HG03135 (cell line): Measurements from ENCODE around the gene DOCK10.
A peak's percentile ranks its signal among the peaks of the same experiment; 100 is the strongest.
"Not testable (repeated sequence)": the region's sequence is repeated elsewhere in the genome, so short reads cannot be mapped to it uniquely, and the experiment has no call there.

ENCODE experiments used
- ATAC-seq: cut with Tn5 transposase; IDR thresholded peaks from one replicate; pipeline ENCODE4 v1.9.1; 2021; ENCODE audit warnings: mild to moderate bottlenecking, moderate library complexity; ENCODE audit not compliant: unreplicated experiment

DOCK10 gene

DNA sequence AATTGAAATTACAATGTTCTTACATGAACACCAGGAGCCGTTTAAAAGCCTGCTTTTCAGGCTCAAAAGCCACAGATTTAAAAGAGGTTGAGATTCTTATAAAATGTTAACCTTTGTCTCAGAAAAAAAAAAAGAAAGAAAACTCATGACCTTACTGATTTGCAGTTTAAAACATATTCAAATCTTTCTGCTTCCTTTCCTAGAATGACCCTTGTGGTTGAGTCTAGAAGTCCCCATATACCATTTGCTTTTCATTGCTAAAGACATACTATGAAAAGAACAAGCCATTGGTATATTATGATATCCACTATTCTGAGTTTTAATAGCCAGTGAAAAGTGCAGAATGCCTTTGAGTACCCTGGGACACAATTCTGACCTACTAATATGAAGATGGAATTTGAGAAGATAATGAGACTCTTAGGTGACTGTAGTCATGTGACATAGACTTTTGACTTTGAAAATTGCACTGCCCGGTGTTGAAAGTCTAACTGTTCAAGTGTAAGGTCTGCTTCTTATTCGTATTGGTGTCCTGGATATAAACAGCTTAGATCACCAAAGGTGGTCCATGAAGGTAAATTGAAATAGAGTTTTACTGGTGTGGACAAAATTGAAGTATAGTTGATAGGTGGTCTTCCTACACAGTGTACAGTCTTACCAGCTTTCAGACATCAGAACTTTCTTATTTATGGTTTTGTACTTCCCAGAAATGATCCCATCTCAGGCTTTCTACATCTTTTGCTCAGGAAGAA lies 117.0 kb downstream of the DOCK10 start:
- peak; percentile 28 for ATAC-seq

DNA sequence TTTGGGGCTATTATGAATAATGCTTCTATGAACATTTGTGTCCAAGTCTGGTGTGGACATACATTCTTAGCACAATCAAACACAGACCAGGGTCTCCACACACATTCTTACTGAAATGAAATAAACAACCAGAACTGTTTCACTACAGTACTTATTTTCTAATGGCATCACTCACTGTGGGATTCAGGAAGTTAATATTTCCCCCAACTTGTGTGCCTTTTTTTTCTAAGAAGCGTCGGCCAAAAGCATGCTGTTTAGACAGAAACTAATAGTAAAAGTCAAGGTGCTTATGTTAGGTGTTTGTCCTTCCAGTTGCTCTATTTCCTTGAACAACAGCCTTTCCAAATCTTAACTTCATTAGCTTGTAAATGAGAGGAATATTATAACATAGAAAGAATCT lies 117.6 kb downstream of the DOCK10 start:
- ATAC-seq: no peak

DNA sequence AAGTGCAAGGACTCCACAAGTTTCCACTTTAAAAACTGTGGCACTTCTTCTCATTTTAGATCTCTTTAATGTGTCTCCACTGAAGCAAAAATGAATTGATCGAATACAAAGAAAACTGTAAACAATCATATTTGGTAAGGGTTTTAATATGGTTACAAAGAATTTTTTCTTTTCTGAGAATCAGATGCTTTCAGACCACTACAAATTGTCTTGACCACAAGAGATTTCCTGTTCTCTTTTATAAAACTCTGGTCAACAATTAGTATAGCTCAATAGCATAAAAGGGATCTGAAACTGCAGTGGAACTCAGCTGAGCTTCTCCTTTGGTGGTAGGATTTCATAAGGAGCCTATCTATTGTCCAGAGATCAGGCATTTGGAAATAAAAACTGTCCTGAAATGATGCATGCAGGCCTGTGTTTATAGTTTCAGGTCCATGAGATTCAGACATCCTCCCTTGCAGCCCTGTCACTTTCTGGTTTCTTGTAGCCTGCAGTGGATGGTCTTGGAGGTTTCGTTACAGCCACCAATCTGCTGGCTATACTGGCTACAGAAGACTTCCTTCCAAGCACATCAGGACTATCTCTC lies 120.0 kb downstream of the DOCK10 start:
- ATAC-seq: peak; percentile 61

GRCh38 chr2:224919472-224920110 lies 122.7 kb downstream of the DOCK10 start:
- no peak for ATAC-seq

- ATAC-seq: no peak
Observed at GRCh38 chr2:224918626-224919471, 123.4 kb downstream of the DOCK10 start.

DNA sequence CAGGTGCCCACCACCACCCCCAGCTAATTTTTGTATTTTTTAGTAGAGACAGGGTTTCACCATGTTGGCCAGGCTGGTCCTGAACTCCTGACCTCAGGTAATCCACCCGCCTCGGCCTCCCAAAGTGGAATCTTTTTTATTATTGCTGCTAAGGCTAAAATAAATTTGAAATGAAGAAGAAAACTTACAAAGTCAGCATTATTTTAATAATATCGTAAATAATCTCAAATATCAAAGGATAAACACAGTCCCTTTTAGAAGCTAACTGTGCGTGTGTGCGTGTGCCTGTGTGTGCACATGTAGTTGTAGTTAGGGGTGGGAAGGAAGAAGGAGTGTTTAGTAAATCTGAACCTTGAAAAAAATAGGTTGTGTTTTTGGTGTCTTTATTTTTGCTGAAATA lies 125.0 kb downstream of the DOCK10 start:
- not testable (repeated sequence) for ATAC-seq

DNA sequence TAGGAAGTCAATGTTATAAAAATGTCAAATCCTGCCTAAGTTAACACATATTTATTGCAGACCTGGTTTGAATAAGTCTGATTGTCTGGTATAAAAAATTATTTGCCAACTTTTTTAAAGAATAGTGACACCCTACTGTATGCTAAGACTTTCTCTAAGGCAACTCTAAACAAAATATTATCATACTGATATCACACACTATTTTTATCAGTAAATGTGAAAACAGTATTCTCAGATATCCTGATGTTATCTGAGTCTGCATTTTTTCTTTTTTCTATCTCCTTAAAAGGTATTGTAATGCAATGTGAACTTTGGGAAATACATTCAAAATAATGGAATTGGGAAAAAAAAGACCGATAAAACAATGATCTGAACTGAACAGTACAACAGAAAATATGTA lies 127.1 kb downstream of the DOCK10 start:
- ATAC-seq: no peak

GRCh38 chr2:224910574-224910925 lies 131.7 kb downstream of the DOCK10 start:
- ATAC-seq: no peak

- peak; percentile 71 for ATAC-seq
Observed at GRCh38 chr2:224909885-224910573, 132.2 kb downstream of the DOCK10 start.

DNA sequence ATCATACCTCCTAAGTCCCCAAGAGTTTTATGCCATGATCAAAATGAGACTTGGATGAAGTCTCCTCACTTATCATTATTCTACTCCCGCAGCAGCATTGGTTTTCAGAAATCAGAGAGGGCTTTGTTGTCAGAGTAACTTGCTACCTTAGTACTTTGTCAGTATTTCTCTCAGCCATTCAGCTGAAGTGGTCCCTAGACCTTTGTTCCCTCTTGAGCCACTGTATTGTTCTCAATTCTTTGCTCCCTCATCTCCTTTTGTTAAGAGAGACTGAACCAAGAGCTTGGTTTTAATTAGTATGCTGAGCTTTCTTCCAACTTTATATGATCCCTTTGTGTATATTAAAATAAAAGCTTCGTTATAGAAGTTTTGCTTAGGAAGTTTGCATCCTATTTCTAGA lies 133.4 kb downstream of the DOCK10 start:
- no peak for ATAC-seq

DNA sequence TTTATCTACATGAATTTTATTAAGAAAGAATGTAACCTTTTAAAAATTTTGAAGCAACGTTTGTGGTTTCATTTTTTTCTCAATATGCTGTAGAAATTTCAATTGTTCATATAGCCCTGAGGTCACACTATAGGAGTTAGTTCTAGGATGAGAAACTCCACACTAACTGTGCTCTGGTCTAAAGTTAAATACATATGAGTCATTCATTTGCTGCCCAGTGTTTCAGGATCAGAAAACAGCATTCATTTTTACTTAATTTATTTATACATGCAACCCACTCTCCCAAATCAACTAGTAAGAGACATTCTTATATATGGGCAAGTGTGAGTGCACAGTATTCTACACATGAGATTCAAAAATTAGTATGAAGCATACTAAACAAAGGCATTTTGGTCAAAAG lies 137.9 kb downstream of the DOCK10 start:
- no peak for ATAC-seq

GRCh38 chr2:224903621-224904020 lies 138.6 kb downstream of the DOCK10 start:
- no peak for ATAC-seq

GRCh38 chr2:224901121-224901676 lies 141.1 kb downstream of the DOCK10 start:
- no peak for ATAC-seq

- ATAC-seq: no peak
Observed at GRCh38 chr2:224895377-224895776, 146.9 kb downstream of the DOCK10 start.

GRCh38 chr2:224894356-224894755 lies 147.9 kb downstream of the DOCK10 start:
- peak; percentile 92 for ATAC-seq

GRCh38 chr2:224893848-224894247 lies 148.4 kb downstream of the DOCK10 start:
- no peak for ATAC-seq

DNA sequence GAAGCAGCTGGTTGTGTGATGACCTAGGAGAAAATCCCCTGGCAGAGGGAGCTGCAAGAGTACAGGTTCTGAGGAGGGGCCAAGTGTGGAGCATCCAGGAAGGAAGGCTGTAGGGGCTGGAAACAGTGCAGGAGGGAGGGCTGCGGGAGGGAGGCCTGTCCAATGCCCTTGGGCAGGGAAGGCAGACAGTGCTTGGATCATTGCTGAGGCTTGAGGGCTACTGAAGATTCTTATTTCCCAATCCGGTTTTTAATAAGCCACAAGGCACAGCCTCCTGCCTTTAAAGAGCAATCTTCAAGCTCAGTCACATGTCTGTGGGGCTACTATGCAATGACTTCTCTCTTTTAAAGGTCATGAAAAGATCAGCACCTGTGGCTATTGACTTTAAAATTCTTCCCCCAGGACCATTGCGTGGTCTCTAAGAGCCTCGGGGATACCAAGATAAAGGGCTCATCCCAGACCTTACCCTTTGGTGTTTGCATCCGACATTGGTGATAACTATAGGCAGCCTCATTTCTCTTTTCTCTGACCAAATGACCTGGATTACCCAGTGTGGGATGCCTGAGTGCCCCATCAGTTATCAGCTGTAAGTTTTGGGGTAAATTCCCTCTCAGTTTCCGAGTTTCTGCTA lies 149.6 kb downstream of the DOCK10 start:
- no peak for ATAC-seq

- ATAC-seq: no peak
Observed at GRCh38 chr2:224890372-224890771, 151.9 kb downstream of the DOCK10 start.

DNA sequence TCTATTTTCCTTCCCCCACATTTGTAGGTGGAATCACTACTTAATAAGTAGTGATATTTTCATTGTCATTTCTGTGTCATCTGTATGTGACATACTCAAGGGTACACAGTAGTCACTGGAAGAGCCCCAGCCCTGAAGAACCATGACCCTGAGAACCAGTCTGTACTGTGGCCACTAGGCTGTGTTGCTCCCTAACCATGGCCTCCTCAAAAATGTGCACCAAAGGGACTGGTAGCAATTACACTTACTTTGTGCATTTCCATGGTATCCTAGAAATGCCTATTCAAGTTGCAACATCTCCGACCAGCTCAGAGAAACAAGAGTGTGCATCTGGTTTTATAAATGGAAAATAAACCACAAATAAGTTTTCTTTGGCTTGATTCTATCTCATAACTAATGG lies 155.1 kb downstream of the DOCK10 start:
- ATAC-seq: no peak
